Gastrocnemius medialis (tissue), 4 donors: ENCODE measurements around the gene PTPRT. TPM values are rescaled to one million over a fixed set of nuclear protein-coding genes. Genes with fewer than 3 reads are reported as not detected.

Source experiments
- ATAC-seq, 2 donors: fragments of 150-250 bp; one replicate each; pipeline ENCODE4 v1.9.1; 2016
- DNase-seq, 2 donors: peaks; one replicate each; pipeline ENCODE4 v3.0.0-alpha.2; 2019
- H3K27ac ChIP-seq, 4 donors: fragments of 200-600 bp; sonication (generic); 1 replicate in 1 of 4; 2 replicates in 3 of 4; pipeline ENCODE4 v1.5.1; 2016 to 2018; ENCODE audit warnings: mild to moderate bottlenecking in 2 of 4, moderate library complexity in 1 of 4
- H3K27me3 ChIP-seq, 3 donors: fragments of 200-600 bp; sonication (generic) in 2 of 3; 1 replicate in 1 of 3; 2 replicates in 2 of 3; pipeline versions ENCODE4 v1.5.1 to v1.6.0; 2016 to 2019; ENCODE audit warnings: mild to moderate bottlenecking in 1 of 3, moderate library complexity in 1 of 3
- H3K36me3 ChIP-seq, 2 donors: fragments of 200-600 bp; sonication (generic) in 1 of 2; one replicate each; pipeline ENCODE4 v1.5.1; 2017 to 2018
- H3K4me1 ChIP-seq, 2 donors: fragments of 200-600 bp; sonication (generic) in 1 of 2; one replicate each; pipeline ENCODE4 v1.5.1; 2016 to 2017; ENCODE audit warnings: mild to moderate bottlenecking in 2 of 2
- H3K4me3 ChIP-seq, 4 donors: fragments of 200-600 bp; sonication (generic) in 3 of 4; 1 replicate in 1 of 4; 2 replicates in 3 of 4; pipeline ENCODE4 v1.5.1; 2016 to 2019; ENCODE audit warnings: mild to moderate bottlenecking in 2 of 4
- H3K9me3 ChIP-seq, 3 donors: fragments of 200-600 bp; sonication (generic) in 2 of 3; 1 replicate in 1 of 3; 2 replicates in 2 of 3; pipeline ENCODE4 v1.5.1; 2016 to 2019
- POLR2A ChIP-seq, 2 donors: fragments of 450-650 bp; IDR thresholded peaks; one replicate each; pipeline ENCODE4 v1.6.1; 2017; ENCODE audit warnings: antibody characterized with exemption in 2 of 2, mild to moderate bottlenecking in 2 of 2, moderate library complexity in 2 of 2
- in situ Hi-C, 4 donors: fragments of 200-750 bp; cut with MboI; loops; one replicate each; pipeline versions ENCODE4 v1.15.0 to v1.8.0; 2017; ENCODE audit warnings: low sequenced_read_pairs in 4 of 4
- intact Hi-C: fragments of 100-400 bp; cut with DNase I; formaldehyde crosslinking; loops from one replicate; pipeline ENCODE4 v1.15.1; 2023; ENCODE audit warnings: low total_unique reads
- total RNA-seq, 4 donors: library from RNA; depleted of rRNA; stranded (reverse); fragments of >200 nt; gene quantifications; one replicate each; pipeline versions ENCODE4 v1.1.0 to v1.2.3, GENCODE V29; 2016
- TF ChIP-seq, protein P1 (sequence below), 5 experiments: fragments of 450-650 bp in 3 of 5; fragments of 200-600 bp in 2 of 5; sonication (generic) in 2 of 5; IDR thresholded peaks in 4 of 5; conservative IDR thresholded peaks in 1 of 5; 1 replicate in 4 of 5; 2 replicates in 1 of 5; pipeline ENCODE4 v1.5.1; 2016 to 2019; ENCODE audit warnings: antibody characterized with exemption in 5 of 5, mild to moderate bottlenecking in 3 of 5, moderate library complexity in 3 of 5

PTPRT gene
- total RNA-seq, 4 donors from 2014 or later = not detected

DNA sequence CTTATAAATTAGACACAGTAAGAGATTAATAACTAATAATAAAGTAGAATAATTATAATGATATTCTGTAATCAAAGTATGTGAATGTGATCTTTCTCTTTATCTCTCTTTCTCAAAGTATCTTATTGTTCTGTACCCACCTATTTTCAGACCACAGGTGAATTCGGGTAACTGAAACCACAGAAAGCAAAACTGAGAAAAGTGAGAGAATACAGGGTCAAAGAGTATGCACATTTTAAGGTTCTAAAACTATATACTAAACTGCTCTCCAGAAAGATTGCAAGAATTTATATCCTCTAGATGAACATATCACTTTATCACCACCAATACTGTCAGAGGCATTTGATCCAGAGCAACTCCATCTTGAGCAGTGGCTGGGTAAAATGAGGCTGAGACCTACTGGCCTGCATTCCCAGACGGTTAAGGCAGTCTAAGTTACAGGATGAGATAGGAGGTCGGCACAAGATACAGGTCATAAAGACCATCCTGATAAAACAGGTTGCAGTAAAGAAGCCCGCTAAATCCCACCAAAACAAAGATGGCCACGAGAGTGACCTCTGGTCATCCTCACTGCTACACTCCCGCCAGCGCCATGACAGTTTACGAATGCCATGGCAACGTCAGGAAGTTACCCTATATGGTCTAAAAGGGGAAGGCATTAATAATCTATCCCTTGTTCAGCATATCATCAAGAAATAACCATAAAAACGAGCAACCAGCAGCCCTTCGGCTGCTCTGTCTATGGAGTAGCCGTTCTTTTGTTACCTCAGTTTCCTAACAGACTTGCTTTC, 211.3 kb downstream of the PTPRT start:
- Histone ChIP-seq H3K4me1 (no peaks in the 10 kb centered on the region), H3K36me3 (no peaks in the 10 kb centered on the region), H3K9me3 (no peaks in the 10 kb centered on the region), H3K27me3 (no peaks in the 10 kb centered on the region), H3K4me3 (no peak overlapping the region), H3K27ac (no peak overlapping the region)
- TF ChIP-seq, protein P1, sequence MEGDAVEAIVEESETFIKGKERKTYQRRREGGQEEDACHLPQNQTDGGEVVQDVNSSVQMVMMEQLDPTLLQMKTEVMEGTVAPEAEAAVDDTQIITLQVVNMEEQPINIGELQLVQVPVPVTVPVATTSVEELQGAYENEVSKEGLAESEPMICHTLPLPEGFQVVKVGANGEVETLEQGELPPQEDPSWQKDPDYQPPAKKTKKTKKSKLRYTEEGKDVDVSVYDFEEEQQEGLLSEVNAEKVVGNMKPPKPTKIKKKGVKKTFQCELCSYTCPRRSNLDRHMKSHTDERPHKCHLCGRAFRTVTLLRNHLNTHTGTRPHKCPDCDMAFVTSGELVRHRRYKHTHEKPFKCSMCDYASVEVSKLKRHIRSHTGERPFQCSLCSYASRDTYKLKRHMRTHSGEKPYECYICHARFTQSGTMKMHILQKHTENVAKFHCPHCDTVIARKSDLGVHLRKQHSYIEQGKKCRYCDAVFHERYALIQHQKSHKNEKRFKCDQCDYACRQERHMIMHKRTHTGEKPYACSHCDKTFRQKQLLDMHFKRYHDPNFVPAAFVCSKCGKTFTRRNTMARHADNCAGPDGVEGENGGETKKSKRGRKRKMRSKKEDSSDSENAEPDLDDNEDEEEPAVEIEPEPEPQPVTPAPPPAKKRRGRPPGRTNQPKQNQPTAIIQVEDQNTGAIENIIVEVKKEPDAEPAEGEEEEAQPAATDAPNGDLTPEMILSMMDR (IDR thresholded peaks at IDR 0.05 in 4 of 5, conservative IDR thresholded peaks at IDR 0.05 in 1 of 5) = no peak
- TF ChIP-seq POLR2A (IDR thresholded peaks at IDR 0.05) = no peak
- ATAC-seq (no peak), DNase-seq (no peak)
- in situ Hi-C loops = no loop called here
- intact Hi-C loops = no loop called here

DNA sequence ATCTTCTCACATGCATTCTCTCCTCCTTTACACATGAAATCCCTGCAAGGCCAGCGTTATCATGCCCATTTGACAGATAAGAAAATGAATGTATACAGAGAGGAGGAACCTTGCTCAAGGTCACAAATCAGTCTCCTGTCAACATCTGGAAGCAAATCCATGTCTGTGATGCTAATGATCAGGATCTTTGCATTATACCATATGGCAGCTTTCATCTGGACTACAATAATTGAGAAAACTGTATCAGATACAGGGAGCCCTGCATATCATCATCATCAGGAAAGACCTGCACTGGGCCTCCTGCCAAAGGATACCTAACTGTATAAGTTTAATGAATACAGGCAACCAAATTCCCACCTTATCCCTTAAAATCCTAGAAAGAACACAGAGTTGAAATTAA, 213.7 kb downstream of the PTPRT start:
- intact Hi-C loops = no loop called here
- Histone ChIP-seq H3K36me3 (no peaks in the 10 kb centered on the region), H3K27me3 (no peaks in the 10 kb centered on the region), H3K27ac (no peak overlapping the region), H3K4me1 (no peaks in the 10 kb centered on the region), H3K9me3 (no peaks in the 10 kb centered on the region), H3K4me3 (no peak overlapping the region)
- TF ChIP-seq, protein P1 (IDR thresholded peaks at IDR 0.05 in 4 of 5, conservative IDR thresholded peaks at IDR 0.05 in 1 of 5) = no peak
- no peak for TF ChIP-seq POLR2A (IDR thresholded peaks at IDR 0.05)
- in situ Hi-C loops = no loop called here
- DNase-seq (no peak), ATAC-seq (no peak)

- Histone ChIP-seq H3K4me1 (no peaks in the 10 kb centered on the region), H3K27ac (no peak overlapping the region), H3K4me3 (no peak overlapping the region), H3K36me3 (no peaks in the 10 kb centered on the region), H3K9me3 (no peaks in the 10 kb centered on the region), H3K27me3 (no peaks in the 10 kb centered on the region)
- intact Hi-C loops = no loop called here
- ATAC-seq (no peak), DNase-seq (no peak)
- TF ChIP-seq POLR2A (IDR thresholded peaks at IDR 0.05) = no peak
- TF ChIP-seq, protein P1 (IDR thresholded peaks at IDR 0.05 in 4 of 5, conservative IDR thresholded peaks at IDR 0.05 in 1 of 5) = no peak
- in situ Hi-C loops = no loop called here
Measured at GRCh38 chr20:42974347-42974746, 215.4 kb downstream of the PTPRT start.

GRCh38 chr20:42972591-42972990, 217.1 kb downstream of the PTPRT start:
- in situ Hi-C loops = no loop called here
- no peak overlapping the region for H3K27ac ChIP-seq
- no peak for ATAC-seq

More at GRCh38 chr20:42972591-42972990, 217.1 kb downstream of the PTPRT start:
- Histone ChIP-seq H3K4me3 (no peak overlapping the region), H3K27me3 (no peaks in the 10 kb centered on the region), H3K4me1 (no peaks in the 10 kb centered on the region), H3K9me3 (no peaks in the 10 kb centered on the region), H3K36me3 (no peaks in the 10 kb centered on the region)
- intact Hi-C loops = no loop called here
- no peak for DNase-seq
- TF ChIP-seq, protein P1 (IDR thresholded peaks at IDR 0.05 in 4 of 5, conservative IDR thresholded peaks at IDR 0.05 in 1 of 5) = no peak
- TF ChIP-seq POLR2A (IDR thresholded peaks at IDR 0.05) = no peak
